ENCODE measurements around the gene FGD4.

Gene FGD4

GRCh38 chr12:32379213-32379612, 20.1 kb upstream of the FGD4 start:
- Histone ChIP-seq H3K27ac (ENCODE audit: low read depth in 2 of 2, low read length in 2 of 2) (no peak overlapping the region), H3K9ac (ENCODE audit: low read depth in 1 of 2, low read length in 2 of 2) (no peak overlapping the region), H3K4me1 (ENCODE audit: control insufficient read depth in 2 of 2, insufficient read depth in 2 of 2, low read length in 2 of 2) (no peaks in the 10 kb centered on the region), H3K27me3 (ENCODE audit: control insufficient read depth in 2 of 2, insufficient read depth in 2 of 2, low read length in 2 of 2) (no peaks in the 10 kb centered on the region), H3K36me3 (ENCODE audit: control insufficient read depth in 2 of 2, insufficient read depth in 2 of 2, low read length in 2 of 2) (no peaks in the 10 kb centered on the region), H3K9me3 (ENCODE audit: control insufficient read depth in 2 of 2, low read length in 2 of 2) (no peaks in the 10 kb centered on the region), H3K4me3 (ENCODE audit: low read length in 2 of 2) (no peak overlapping the region)

GRCh38 chr12:32379667-32380066, 19.7 kb upstream of the FGD4 start:
- H3K4me1 ChIP-seq (ENCODE audit: control insufficient read depth in 2 of 2, insufficient read depth in 2 of 2, low read length in 2 of 2), result no peaks in the 10 kb centered on the region
- no peaks in the 10 kb centered on the region for H3K27me3 ChIP-seq (ENCODE audit: control insufficient read depth in 2 of 2, insufficient read depth in 2 of 2, low read length in 2 of 2)
- no peaks in the 10 kb centered on the region for H3K9me3 ChIP-seq (ENCODE audit: control insufficient read depth in 2 of 2, low read length in 2 of 2)
- H3K9ac ChIP-seq (ENCODE audit: low read depth in 1 of 2, low read length in 2 of 2), result no peak overlapping the region
- no peak overlapping the region for H3K4me3 ChIP-seq (ENCODE audit: low read length in 2 of 2)
- H3K36me3 ChIP-seq (ENCODE audit: control insufficient read depth in 2 of 2, insufficient read depth in 2 of 2, low read length in 2 of 2), result no peaks in the 10 kb centered on the region
- no peak overlapping the region for H3K27ac ChIP-seq (ENCODE audit: low read depth in 2 of 2, low read length in 2 of 2)

- H3K9ac ChIP-seq (ENCODE audit: low read depth in 1 of 2, low read length in 2 of 2), result no peak overlapping the region
- no peaks in the 10 kb centered on the region for H3K9me3 ChIP-seq (ENCODE audit: control insufficient read depth in 2 of 2, low read length in 2 of 2)
- H3K36me3 ChIP-seq (ENCODE audit: control insufficient read depth in 2 of 2, insufficient read depth in 2 of 2, low read length in 2 of 2), result no peaks in the 10 kb centered on the region
- no peak overlapping the region for H3K4me3 ChIP-seq (ENCODE audit: low read length in 2 of 2)
- H3K4me1 ChIP-seq (ENCODE audit: control insufficient read depth in 2 of 2, insufficient read depth in 2 of 2, low read length in 2 of 2), result no peaks in the 10 kb centered on the region
- no peak overlapping the region for H3K27ac ChIP-seq (ENCODE audit: low read depth in 2 of 2, low read length in 2 of 2)
- no peaks in the 10 kb centered on the region for H3K27me3 ChIP-seq (ENCODE audit: control insufficient read depth in 2 of 2, insufficient read depth in 2 of 2, low read length in 2 of 2)
Measured at GRCh38 chr12:32382226-32382625, 17.1 kb upstream of the FGD4 start.

- Histone ChIP-seq H3K27ac (ENCODE audit: low read depth in 2 of 2, low read length in 2 of 2) (no peak overlapping the region), H3K4me3 (ENCODE audit: low read length in 2 of 2) (peak overlapping the region; percentile 43 to 54), H3K9me3 (ENCODE audit: control insufficient read depth in 2 of 2, low read length in 2 of 2) (no peaks in the 10 kb centered on the region), H3K36me3 (ENCODE audit: control insufficient read depth in 2 of 2, insufficient read depth in 2 of 2, low read length in 2 of 2) (no peaks in the 10 kb centered on the region), H3K9ac (ENCODE audit: low read depth in 1 of 2, low read length in 2 of 2) (peak overlapping the region; percentile 14 to 56), H3K4me1 (ENCODE audit: control insufficient read depth in 2 of 2, insufficient read depth in 2 of 2, low read length in 2 of 2) (no peaks in the 10 kb centered on the region), H3K27me3 (ENCODE audit: control insufficient read depth in 2 of 2, insufficient read depth in 2 of 2, low read length in 2 of 2) (no peaks in the 10 kb centered on the region)
Measured at GRCh38 chr12:32390572-32391219, 8.7 kb upstream of the FGD4 start.

GRCh38 chr12:32395026-32395425, 4.3 kb upstream of the FGD4 start:
- Histone ChIP-seq H3K9me3 (ENCODE audit: control insufficient read depth in 2 of 2, low read length in 2 of 2) (no peaks in the 10 kb centered on the region), H3K27ac (ENCODE audit: low read depth in 2 of 2, low read length in 2 of 2) (no peak overlapping the region)

GRCh38 chr12:32397696-32398095, 1.7 kb upstream of the FGD4 start:
- Histone ChIP-seq H3K4me3 (ENCODE audit: low read length in 2 of 2) (no peak overlapping the region), H3K4me1 (ENCODE audit: control insufficient read depth in 2 of 2, insufficient read depth in 2 of 2, low read length in 2 of 2) (peaks cover 6 to 21% of the 10 kb centered on the region in 2 donors)

More at GRCh38 chr12:32395026-32395425, 4.3 kb upstream of the FGD4 start:
- H3K27me3 ChIP-seq (ENCODE audit: control insufficient read depth in 2 of 2, insufficient read depth in 2 of 2, low read length in 2 of 2), result no peaks in the 10 kb centered on the region
- H3K4me3 ChIP-seq (ENCODE audit: low read length in 2 of 2), result no peak overlapping the region
- peaks cover 5 to 11% of the 10 kb centered on the region in 2 donors for H3K4me1 ChIP-seq (ENCODE audit: control insufficient read depth in 2 of 2, insufficient read depth in 2 of 2, low read length in 2 of 2)
- H3K9ac ChIP-seq (ENCODE audit: low read depth in 1 of 2, low read length in 2 of 2), result no peak overlapping the region
- H3K36me3 ChIP-seq (ENCODE audit: control insufficient read depth in 2 of 2, insufficient read depth in 2 of 2, low read length in 2 of 2), result no peaks in the 10 kb centered on the region

GRCh38 chr12:32398181-32398580, 1.2 kb upstream of the FGD4 start:
- H3K9ac ChIP-seq (ENCODE audit: low read depth in 1 of 2, low read length in 2 of 2), result peak overlapping the region; percentile 89 to 95
- H3K27ac ChIP-seq (ENCODE audit: low read depth in 2 of 2, low read length in 2 of 2), result peak overlapping the region; percentile 98
- H3K4me3 ChIP-seq (ENCODE audit: low read length in 2 of 2), result no peak overlapping the region
- H3K4me1 ChIP-seq (ENCODE audit: control insufficient read depth in 2 of 2, insufficient read depth in 2 of 2, low read length in 2 of 2), result peaks cover 6 to 21% of the 10 kb centered on the region in 2 donors
- no peaks in the 10 kb centered on the region for H3K9me3 ChIP-seq (ENCODE audit: control insufficient read depth in 2 of 2, low read length in 2 of 2)
- no peaks in the 10 kb centered on the region for H3K27me3 ChIP-seq (ENCODE audit: control insufficient read depth in 2 of 2, insufficient read depth in 2 of 2, low read length in 2 of 2)
- peaks cover 0 to under 1% of the 10 kb centered on the region in 2 donors for H3K36me3 ChIP-seq (ENCODE audit: control insufficient read depth in 2 of 2, insufficient read depth in 2 of 2, low read length in 2 of 2)

More at GRCh38 chr12:32397696-32398095, 1.7 kb upstream of the FGD4 start:
- no peak overlapping the region for H3K27ac ChIP-seq (ENCODE audit: low read depth in 2 of 2, low read length in 2 of 2)
- no peak overlapping the region for H3K9ac ChIP-seq (ENCODE audit: low read depth in 1 of 2, low read length in 2 of 2)
- no peaks in the 10 kb centered on the region for H3K36me3 ChIP-seq (ENCODE audit: control insufficient read depth in 2 of 2, insufficient read depth in 2 of 2, low read length in 2 of 2)
- no peaks in the 10 kb centered on the region for H3K27me3 ChIP-seq (ENCODE audit: control insufficient read depth in 2 of 2, insufficient read depth in 2 of 2, low read length in 2 of 2)
- H3K9me3 ChIP-seq (ENCODE audit: control insufficient read depth in 2 of 2, low read length in 2 of 2), result no peaks in the 10 kb centered on the region

GRCh38 chr12:32398816-32399369, 465 bp upstream of the FGD4 start:
- peak overlapping the region; percentile 71 to 81 for H3K4me3 ChIP-seq (ENCODE audit: low read length in 2 of 2)
- peak overlapping the region; percentile 98 for H3K27ac ChIP-seq (ENCODE audit: low read depth in 2 of 2, low read length in 2 of 2)
- no peaks in the 10 kb centered on the region for H3K27me3 ChIP-seq (ENCODE audit: control insufficient read depth in 2 of 2, insufficient read depth in 2 of 2, low read length in 2 of 2)
- H3K9ac ChIP-seq (ENCODE audit: low read depth in 1 of 2, low read length in 2 of 2), result peak overlapping the region; percentile 89 to 95
- peaks cover 6 to 21% of the 10 kb centered on the region in 2 donors for H3K4me1 ChIP-seq (ENCODE audit: control insufficient read depth in 2 of 2, insufficient read depth in 2 of 2, low read length in 2 of 2)
- H3K9me3 ChIP-seq (ENCODE audit: control insufficient read depth in 2 of 2, low read length in 2 of 2), result no peaks in the 10 kb centered on the region
- H3K36me3 ChIP-seq (ENCODE audit: control insufficient read depth in 2 of 2, insufficient read depth in 2 of 2, low read length in 2 of 2), result peaks cover 0 to 3% of the 10 kb centered on the region in 2 donors

GRCh38 chr12:32400114-32400672, 835 bp downstream of the FGD4 start:
- H3K27me3 ChIP-seq (ENCODE audit: control insufficient read depth in 2 of 2, insufficient read depth in 2 of 2, low read length in 2 of 2), result no peaks in the 10 kb centered on the region
- H3K4me1 ChIP-seq (ENCODE audit: control insufficient read depth in 2 of 2, insufficient read depth in 2 of 2, low read length in 2 of 2), result peaks cover 6 to 21% of the 10 kb centered on the region in 2 donors
- peaks cover 0 to 3% of the 10 kb centered on the region in 2 donors for H3K36me3 ChIP-seq (ENCODE audit: control insufficient read depth in 2 of 2, insufficient read depth in 2 of 2, low read length in 2 of 2)
- no peaks in the 10 kb centered on the region for H3K9me3 ChIP-seq (ENCODE audit: control insufficient read depth in 2 of 2, low read length in 2 of 2)
- peak overlapping the region; percentile 90 to 95 for H3K9ac ChIP-seq (ENCODE audit: low read depth in 1 of 2, low read length in 2 of 2)
- peak overlapping the region; percentile 96 to 98 for H3K27ac ChIP-seq (ENCODE audit: low read depth in 2 of 2, low read length in 2 of 2)
- peak overlapping the region; percentile 77 to 82 for H3K4me3 ChIP-seq (ENCODE audit: low read length in 2 of 2)

- H3K9me3 ChIP-seq (ENCODE audit: control insufficient read depth in 2 of 2, low read length in 2 of 2), result no peaks in the 10 kb centered on the region
- peak overlapping the region; percentile 77 to 82 for H3K4me3 ChIP-seq (ENCODE audit: low read length in 2 of 2)
Measured at GRCh38 chr12:32400866-32401265, 1.5 kb downstream of the FGD4 start.

More at GRCh38 chr12:32400866-32401265, 1.5 kb downstream of the FGD4 start:
- peaks cover 0 to 3% of the 10 kb centered on the region in 2 donors for H3K36me3 ChIP-seq (ENCODE audit: control insufficient read depth in 2 of 2, insufficient read depth in 2 of 2, low read length in 2 of 2)
- H3K27ac ChIP-seq (ENCODE audit: low read depth in 2 of 2, low read length in 2 of 2), result peak overlapping the region; percentile 96 to 98
- peak overlapping the region; percentile 90 to 95 for H3K9ac ChIP-seq (ENCODE audit: low read depth in 1 of 2, low read length in 2 of 2)
- H3K4me1 ChIP-seq (ENCODE audit: control insufficient read depth in 2 of 2, insufficient read depth in 2 of 2, low read length in 2 of 2), result peaks cover 6 to 21% of the 10 kb centered on the region in 2 donors
- H3K27me3 ChIP-seq (ENCODE audit: control insufficient read depth in 2 of 2, insufficient read depth in 2 of 2, low read length in 2 of 2), result no peaks in the 10 kb centered on the region
